CD14-positive monocyte (primary cell): ENCODE results near the gene HSD17B3. TPM values are rescaled to one million over a fixed set of nuclear protein-coding genes. Genes with fewer than 3 reads are reported as not detected.

Source experiments
- DNase-seq, 3 donors: peaks; one replicate each; pipeline ENCODE4 v3.0.0-alpha.2; 2011 to 2022
- H2AFZ ChIP-seq: 2 replicates; pipeline ENCODE4 v1.6.0; 2012; ENCODE audit warnings: mild to moderate bottlenecking, low read depth, low read length, inconsistent platforms; ENCODE audit not compliant: insufficient read depth, poor library complexity, severe bottlenecking
- H3K27ac ChIP-seq, 2 donors: 1 replicate in 1 of 2; 2 replicates in 1 of 2; pipeline ENCODE4 v1.5.1; 2012 to 2013; ENCODE audit warnings: low read length in 2 of 2, control low read depth in 1 of 2, inconsistent platforms in 1 of 2, low read depth in 1 of 2, mild to moderate bottlenecking in 1 of 2
- H3K27me3 ChIP-seq, 2 donors: one replicate each; pipeline versions ENCODE4 v1.6.0 to v1.6.1; 2011 to 2013; ENCODE audit warnings: low read length in 2 of 2; ENCODE audit not compliant: control insufficient read depth in 2 of 2, insufficient read depth in 2 of 2
- H3K36me3 ChIP-seq, 2 donors: replicated peaks in 1 of 2; 1 replicate in 1 of 2; 2 replicates in 1 of 2; pipeline versions ENCODE4 v1.5.1 to v1.6.1; 2012 to 2013; ENCODE audit warnings: low read length in 2 of 2, control low read depth in 1 of 2, inconsistent platforms in 1 of 2, mild to moderate bottlenecking in 1 of 2; ENCODE audit not compliant: insufficient read depth in 2 of 2, control insufficient read depth in 1 of 2
- H3K4me1 ChIP-seq, 2 donors: 1 replicate in 1 of 2; 2 replicates in 1 of 2; pipeline versions ENCODE4 v1.5.1 to v1.6.1; 2012 to 2013; ENCODE audit warnings: low read length in 2 of 2, control low read depth in 1 of 2, inconsistent platforms in 1 of 2, mild to moderate bottlenecking in 1 of 2, moderate library complexity in 1 of 2; ENCODE audit not compliant: insufficient read depth in 2 of 2, control insufficient read depth in 1 of 2
- H3K4me2 ChIP-seq: replicated peaks from 2 replicates; pipeline ENCODE3; 2012; ENCODE audit warnings: low read length, moderate library complexity, mild to moderate bottlenecking; ENCODE audit not compliant: poor library complexity, severe bottlenecking; ENCODE audit errors: extremely low read depth
- H3K4me3 ChIP-seq, 3 experiments: fragments of 200-600 bp in 1 of 3; sonication (generic) in 1 of 3; replicated peaks in 1 of 3; 1 replicate in 2 of 3; 2 replicates in 1 of 3; pipeline ENCODE4 v1.5.1; 2011 to 2013; ENCODE audit warnings: low read length in 3 of 3, mild to moderate bottlenecking in 3 of 3, control low read depth in 2 of 3, low read depth in 2 of 3, inconsistent platforms in 1 of 3, moderate library complexity in 1 of 3
- H3K79me2 ChIP-seq: 2 replicates; pipeline ENCODE4 v1.6.0; 2012; ENCODE audit warnings: mild to moderate bottlenecking, control low read depth, inconsistent platforms, low read length, moderate library complexity; ENCODE audit not compliant: insufficient read depth
- H3K9ac ChIP-seq: 2 replicates; pipeline ENCODE4 v1.6.0; 2017; ENCODE audit warnings: low read length, mild to moderate bottlenecking; ENCODE audit not compliant: insufficient read depth, poor library complexity, severe bottlenecking
- H3K9me3 ChIP-seq, 2 donors: replicated peaks in 1 of 2; 1 replicate in 1 of 2; 2 replicates in 1 of 2; pipeline versions ENCODE4 v1.5.1 to v1.6.1; 2012 to 2013; ENCODE audit warnings: low read length in 2 of 2, control low read depth in 1 of 2; ENCODE audit not compliant: control insufficient read depth in 1 of 2, insufficient read depth in 1 of 2
- H4K20me1 ChIP-seq: 2 replicates; pipeline ENCODE4 v1.6.0; 2012; ENCODE audit warnings: mild to moderate bottlenecking, low read length, control low read depth, moderate library complexity; ENCODE audit not compliant: insufficient read depth
- H3K27ac Mint-ChIP-seq, 7 donors: one replicate each; pipeline ENCODE4 v1.8.0; 2020; ENCODE audit warnings: mild to moderate bottlenecking in 7 of 7, mixed read lengths in 7 of 7, moderate library complexity in 6 of 7, inconsistent platforms in 2 of 7
- H3K27me3 Mint-ChIP-seq, 3 donors: one replicate each; pipeline ENCODE4 v1.8.0; 2021 to 2022; ENCODE audit warnings: low read depth in 3 of 3, mild to moderate bottlenecking in 3 of 3, mixed read lengths in 3 of 3, moderate library complexity in 3 of 3, inconsistent platforms in 1 of 3
- H3K36me3 Mint-ChIP-seq, 2 donors: one replicate each; pipeline ENCODE4 v1.8.0; 2020; ENCODE audit warnings: mixed read lengths in 2 of 2, inconsistent platforms in 1 of 2, mild to moderate bottlenecking in 1 of 2
- H3K4me1 Mint-ChIP-seq: one replicate; pipeline ENCODE4 v1.8.0; 2020; ENCODE audit warnings: mild to moderate bottlenecking, mixed read lengths
- H3K4me3 Mint-ChIP-seq, 2 donors: one replicate each; pipeline ENCODE4 v1.8.0; 2020; ENCODE audit warnings: mild to moderate bottlenecking in 2 of 2, mixed read lengths in 2 of 2, moderate library complexity in 1 of 2
- H3K9me3 Mint-ChIP-seq, 7 donors: one replicate each; pipeline ENCODE4 v1.8.0; 2020 to 2022; ENCODE audit warnings: mixed read lengths in 7 of 7, mild to moderate bottlenecking in 6 of 7, moderate library complexity in 6 of 7, inconsistent platforms in 2 of 7
- CTCF ChIP-seq: fragments of 200-600 bp; IDR thresholded peaks from one replicate; pipeline ENCODE4 v1.8.0; 2022; ENCODE audit warnings: antibody characterized with exemption, mild to moderate bottlenecking
- WGBS: methylation state at CpG from one replicate; pipeline ENCODE4 v1.1.5; 2013; ENCODE audit warnings: missing lambda C conversion rate; ENCODE audit not compliant: insufficient coverage; 5-methylcytosine and 5-hydroxymethylcytosine counted together
- intact Hi-C, 2 donors: fragments of 100-400 bp; cut with micrococcal nuclease; formaldehyde crosslinking; loops; one replicate each; pipeline versions ENCODE4 v1.15.0 to v1.15.1; 2023
- polyA plus RNA-seq, 3 donors: library from polyadenylated mRNA; depleted of rRNA in 1 of 3; unstranded in 2 of 3; stranded (reverse) in 1 of 3; fragments of 300-500 nt in 2 of 3; fragments of >200 nt in 1 of 3; fragmentation: Illumina TruSeq in 2 of 3; gene quantifications; 1 replicate in 2 of 3; 2 replicates in 1 of 3; pipeline ENCODE4 v1.2.3, GENCODE V29; 2012 to 2021

HSD17B3 gene
- polyA plus RNA-seq, 3 donors, result 0.09 TPM; not detected in 2

- Histone ChIP-seq H2AFZ (no peak overlapping the region), H3K36me3 (no peaks in the 10 kb centered on the region), H3K9me3 (peaks cover 0 to 3% of the 10 kb centered on the region in 2 donors), H3K9ac (no peak overlapping the region), H4K20me1 (no peaks in the 10 kb centered on the region), H3K4me3 (no peak overlapping the region), H3K4me2 (no peak overlapping the region), H3K79me2 (no peaks in the 10 kb centered on the region), H3K4me1 (no peaks in the 10 kb centered on the region), H3K27ac (no peak overlapping the region), H3K27me3 (no peaks in the 10 kb centered on the region)
- no peak for DNase-seq
- no peak overlapping the region for H3K4me3 Mint-ChIP-seq
- no CpG with 5 or more reads among the region's 3 CpGs for WGBS
- TF ChIP-seq CTCF, result no peak
- intact Hi-C loops, result no loop called here
- peaks cover 5 to 11% (median 6%) of the 10 kb centered on the region in 3 donors for H3K27me3 Mint-ChIP-seq
- no peak overlapping the region for H3K27ac Mint-ChIP-seq
- no peaks in the 10 kb centered on the region for H3K36me3 Mint-ChIP-seq
- H3K4me1 Mint-ChIP-seq, result no peaks in the 10 kb centered on the region
- H3K9me3 Mint-ChIP-seq, result peaks cover 0 to 14% (median 6%) of the 10 kb centered on the region in 7 donors
These were observed 8.3 kb downstream of the HSD17B3 start for GRCh38 chr9:96293498-96294158.

DNA sequence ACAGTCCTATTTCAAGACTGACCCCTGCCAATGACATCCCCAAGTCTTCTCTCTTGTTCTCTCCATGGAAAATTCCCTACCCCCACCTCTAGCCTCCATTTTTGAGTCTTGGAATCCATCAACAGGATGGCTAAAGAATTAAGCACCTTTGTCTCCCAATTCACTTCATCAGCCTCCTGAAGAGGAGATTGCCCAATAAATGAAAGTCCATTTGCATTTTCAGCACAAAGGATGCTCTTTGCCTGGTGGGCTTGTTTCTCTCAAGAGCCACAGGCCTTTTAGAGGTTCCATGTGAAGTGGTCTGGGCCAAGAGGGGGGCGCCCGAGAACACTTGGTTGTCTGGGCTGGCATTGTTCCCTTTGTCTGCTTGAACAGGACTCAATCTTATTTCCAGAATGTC lies 12.6 kb downstream of the HSD17B3 start:
- intact Hi-C loops, result no loop called here
- H3K36me3 ChIP-seq, result no peaks in the 10 kb centered on the region
- H3K27me3 Mint-ChIP-seq, result peaks cover 5 to 9% (median 6%) of the 10 kb centered on the region in 3 donors
- 100% methylated on average over 2 of the region's 2 CpGs for WGBS
- DNase-seq, result no peak
- no peaks in the 10 kb centered on the region for H3K79me2 ChIP-seq
- H3K4me1 ChIP-seq, result no peaks in the 10 kb centered on the region
- no peak overlapping the region for H3K27ac Mint-ChIP-seq
- TF ChIP-seq CTCF, result no peak
- H2AFZ ChIP-seq, result no peak overlapping the region
- no peak overlapping the region for H3K9ac ChIP-seq
- no peaks in the 10 kb centered on the region for H3K27me3 ChIP-seq
- H3K27ac ChIP-seq, result no peak overlapping the region
- no peak overlapping the region for H3K4me3 Mint-ChIP-seq
- no peaks in the 10 kb centered on the region for H3K36me3 Mint-ChIP-seq
- peaks cover 3 to 20% (median 10%) of the 10 kb centered on the region in 7 donors for H3K9me3 Mint-ChIP-seq
- peaks cover 4% of the 10 kb centered on the region in 2 donors for H3K9me3 ChIP-seq
- no peak overlapping the region for H3K4me3 ChIP-seq
- no peak overlapping the region for H3K4me2 ChIP-seq
- no peaks in the 10 kb centered on the region for H3K4me1 Mint-ChIP-seq
- H4K20me1 ChIP-seq, result no peaks in the 10 kb centered on the region
